Karpas-422 (cell line): Measurements from ENCODE around the gene FAAP100. TPM values are rescaled to one million over a fixed set of nuclear protein-coding genes. Genes with fewer than 3 reads are reported as not detected.

Experiments used
- DNase-seq: peaks from one replicate; pipeline ENCODE4 v3.0.0-alpha.2; 2015
- H2AFZ ChIP-seq: fragments of 200-600 bp; sonication (generic); 2 replicates; pipeline ENCODE4 v1.6.1; 2014; ENCODE audit warnings: antibody characterized with exemption, low read length, mixed read lengths
- H3K27ac ChIP-seq: fragments of 200-600 bp; sonication (generic); 2 replicates; pipeline ENCODE4 v1.5.1; 2014; ENCODE audit warnings: mild to moderate bottlenecking, low read length, moderate library complexity
- H3K27me3 ChIP-seq: fragments of 200-600 bp; sonication (generic); 2 replicates; pipeline ENCODE4 v1.6.1; 2014; ENCODE audit warnings: low read length, mixed read lengths
- H3K36me3 ChIP-seq: fragments of 200-600 bp; sonication (generic); 2 replicates; pipeline ENCODE4 v1.6.1; 2014; ENCODE audit warnings: low read length, mixed read lengths; ENCODE audit not compliant: insufficient read depth
- H3K4me1 ChIP-seq: fragments of 200-600 bp; sonication (generic); 2 replicates; pipeline ENCODE4 v1.6.1; 2014; ENCODE audit warnings: mild to moderate bottlenecking, low read length, mixed read lengths
- H3K4me2 ChIP-seq: fragments of 200-600 bp; sonication (generic); 2 replicates; pipeline ENCODE4 v1.6.1; 2014; ENCODE audit warnings: low read length, low read depth, mild to moderate bottlenecking; ENCODE audit not compliant: poor library complexity, severe bottlenecking
- H3K4me3 ChIP-seq: fragments of 200-600 bp; sonication (generic); 2 replicates; pipeline ENCODE4 v1.5.1; 2014; ENCODE audit warnings: mild to moderate bottlenecking, antibody characterized with exemption, low read length, mixed read lengths
- H3K79me2 ChIP-seq: fragments of 200-600 bp; sonication (generic); 2 replicates; pipeline ENCODE4 v1.6.1; 2014; ENCODE audit warnings: mild to moderate bottlenecking, low read length, mixed read lengths
- H3K9ac ChIP-seq: fragments of 200-600 bp; sonication (generic); 2 replicates; pipeline ENCODE4 v1.6.0; 2014; ENCODE audit warnings: low read length
- H3K9me2 ChIP-seq: fragments of 200-600 bp; sonication (generic), shearing (Covaris generic); replicated peaks from 2 replicates; pipeline ENCODE4 v1.6.0; 2014; ENCODE audit warnings: mild to moderate bottlenecking, low read length, moderate library complexity; ENCODE audit not compliant: insufficient read depth
- H3K9me3 ChIP-seq: fragments of 300-700, 200-600 bp; sonication (generic); 2 replicates; pipeline ENCODE4 v1.6.1; 2014; ENCODE audit warnings: low read length, mixed read lengths
- H4K20me1 ChIP-seq: fragments of 200-600 bp; sonication (generic); 2 replicates; pipeline ENCODE4 v1.6.1; 2014; ENCODE audit warnings: mild to moderate bottlenecking, antibody characterized with exemption, low read length, low read depth; ENCODE audit not compliant: insufficient read depth
- total RNA-seq: library from RNA; depleted of rRNA; stranded (reverse); fragments of >200 nt; shearing (Covaris generic); gene quantifications from 2 replicates; pipeline ENCODE4 v1.2.3, GENCODE V29; 2014; ENCODE audit warnings: low replicate concordance

The FAAP100 gene
- total RNA-seq, 1 experiment from 2014 or later = 14.8 TPM

DNA sequence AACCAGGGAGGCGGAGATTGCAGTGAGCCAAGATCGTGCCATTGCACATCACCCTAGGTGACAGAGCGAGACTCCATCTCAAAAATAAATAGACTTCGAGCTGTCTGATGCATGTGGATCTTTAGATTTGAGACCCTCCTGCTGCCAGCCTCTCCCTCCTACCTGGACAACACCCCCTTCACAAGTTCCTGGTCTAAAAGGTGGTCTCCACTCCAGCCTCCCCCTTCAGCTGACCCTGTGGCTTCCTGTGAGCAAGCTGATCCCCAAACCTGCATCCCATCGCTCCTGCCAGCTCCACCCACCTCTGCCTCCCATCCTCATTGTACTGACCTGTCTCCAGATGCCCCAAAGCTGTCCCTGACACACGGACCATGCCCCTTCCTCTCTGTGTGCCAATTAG lies 27.1 kb upstream of the FAAP100 start:
- Histone ChIP-seq H3K79me2 (0 out of 2 replicates have a peak, but pooled peaks cover 3% of the 10 kb centered on the region), H3K36me3 (peaks cover 11% of the 10 kb centered on the region; the same call in 1 of the 2 replicates), H3K27ac (no peak overlapping the region), H3K9me2 (no peaks in the 10 kb centered on the region), H4K20me1 (0 out of 2 replicates have a peak, but pooled peaks cover 9% of the 10 kb centered on the region), H3K27me3 (no peaks in the 10 kb centered on the region), H3K9me3 (no peaks in the 10 kb centered on the region), H3K4me2 (no peak overlapping the region), H3K9ac (no peak overlapping the region), H2AFZ (no peak overlapping the region), H3K4me1 (no peaks in the 10 kb centered on the region), H3K4me3 (no peak overlapping the region)
- DNase-seq = no peak

DNA sequence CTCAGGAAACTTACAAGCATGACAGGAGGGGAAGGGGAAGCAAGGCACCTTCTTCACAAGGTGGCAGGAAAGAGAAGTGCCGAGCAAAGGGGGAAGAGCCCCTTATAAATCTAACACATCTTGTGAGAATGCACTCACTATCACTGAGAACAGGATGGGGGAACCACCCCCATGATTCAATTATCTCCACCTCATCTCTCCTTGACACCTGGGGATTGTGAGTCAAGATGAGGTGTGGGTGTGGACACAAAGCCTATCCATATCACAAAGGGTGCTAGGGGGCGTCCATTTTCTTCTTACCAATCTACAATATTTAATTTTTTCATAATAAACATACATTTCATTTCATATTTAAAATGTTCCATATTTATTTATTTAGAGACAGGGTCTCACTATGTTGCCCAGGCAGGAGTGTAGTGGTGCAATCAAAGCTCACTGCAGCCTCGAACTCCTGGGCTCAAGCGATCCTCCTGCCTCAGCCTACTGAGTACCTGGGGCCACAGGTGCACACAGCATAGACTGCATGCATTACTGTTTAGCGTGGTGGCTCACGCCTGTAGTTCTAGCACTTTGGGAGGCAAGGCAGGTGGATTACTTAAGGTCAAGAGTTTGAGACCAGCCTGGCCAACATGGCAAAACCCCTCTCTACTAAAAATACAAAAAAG lies 26.5 kb upstream of the FAAP100 start:
- H3K36me3 ChIP-seq = peaks cover 8% of the 10 kb centered on the region; the same call in 1 of the 2 replicates

DNA sequence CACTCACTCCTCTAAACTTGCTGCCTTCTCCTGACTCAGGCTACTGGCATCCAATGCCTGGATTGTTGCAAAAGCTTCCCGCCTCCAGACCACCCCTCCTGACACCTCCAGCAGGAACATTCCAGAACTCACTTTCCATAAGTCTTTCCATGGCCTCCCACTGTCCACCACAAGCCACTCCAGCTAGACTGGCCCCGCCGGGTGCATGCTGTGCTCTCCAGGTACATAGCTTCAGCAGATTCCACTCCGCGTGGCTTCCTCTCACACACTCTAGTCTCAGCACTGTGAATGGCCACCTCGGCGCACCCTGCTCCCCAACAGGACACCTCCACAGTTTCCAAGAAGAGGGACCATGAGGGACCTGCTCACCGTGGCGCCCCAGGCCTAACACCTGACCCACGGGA lies 25.9 kb upstream of the FAAP100 start:
- H3K79me2 ChIP-seq = 0 out of 2 replicates have a peak, but pooled peaks cover 3% of the 10 kb centered on the region
- peaks cover 8% of the 10 kb centered on the region; the same call in 1 of the 2 replicates for H3K36me3 ChIP-seq
- no peak overlapping the region for H3K9ac ChIP-seq
- no peak for DNase-seq
- no peaks in the 10 kb centered on the region for H3K4me1 ChIP-seq
- H3K27ac ChIP-seq = no peak overlapping the region
- H3K4me3 ChIP-seq = no peak overlapping the region
- no peak overlapping the region for H3K4me2 ChIP-seq
- 0 out of 2 replicates have a peak, but pooled peaks cover 9% of the 10 kb centered on the region for H4K20me1 ChIP-seq
- H2AFZ ChIP-seq = no peak overlapping the region
- no peaks in the 10 kb centered on the region for H3K9me2 ChIP-seq
- H3K9me3 ChIP-seq = no peaks in the 10 kb centered on the region
- H3K27me3 ChIP-seq = no peaks in the 10 kb centered on the region

More for the DNA sequence above, 26.5 kb upstream of the FAAP100 start:
- no peak overlapping the region for H3K27ac ChIP-seq
- H3K9me3 ChIP-seq = no peaks in the 10 kb centered on the region
- no peak overlapping the region for H3K4me2 ChIP-seq
- H4K20me1 ChIP-seq = 0 out of 2 replicates have a peak, but pooled peaks cover 9% of the 10 kb centered on the region
- H3K9ac ChIP-seq = no peak overlapping the region
- H3K4me3 ChIP-seq = no peak overlapping the region
- no peaks in the 10 kb centered on the region for H3K27me3 ChIP-seq
- H3K9me2 ChIP-seq = no peaks in the 10 kb centered on the region
- H3K4me1 ChIP-seq = no peaks in the 10 kb centered on the region
- H3K79me2 ChIP-seq = 0 out of 2 replicates have a peak, but pooled peaks cover 3% of the 10 kb centered on the region
- DNase-seq = no peak
- no peak overlapping the region for H2AFZ ChIP-seq

DNA sequence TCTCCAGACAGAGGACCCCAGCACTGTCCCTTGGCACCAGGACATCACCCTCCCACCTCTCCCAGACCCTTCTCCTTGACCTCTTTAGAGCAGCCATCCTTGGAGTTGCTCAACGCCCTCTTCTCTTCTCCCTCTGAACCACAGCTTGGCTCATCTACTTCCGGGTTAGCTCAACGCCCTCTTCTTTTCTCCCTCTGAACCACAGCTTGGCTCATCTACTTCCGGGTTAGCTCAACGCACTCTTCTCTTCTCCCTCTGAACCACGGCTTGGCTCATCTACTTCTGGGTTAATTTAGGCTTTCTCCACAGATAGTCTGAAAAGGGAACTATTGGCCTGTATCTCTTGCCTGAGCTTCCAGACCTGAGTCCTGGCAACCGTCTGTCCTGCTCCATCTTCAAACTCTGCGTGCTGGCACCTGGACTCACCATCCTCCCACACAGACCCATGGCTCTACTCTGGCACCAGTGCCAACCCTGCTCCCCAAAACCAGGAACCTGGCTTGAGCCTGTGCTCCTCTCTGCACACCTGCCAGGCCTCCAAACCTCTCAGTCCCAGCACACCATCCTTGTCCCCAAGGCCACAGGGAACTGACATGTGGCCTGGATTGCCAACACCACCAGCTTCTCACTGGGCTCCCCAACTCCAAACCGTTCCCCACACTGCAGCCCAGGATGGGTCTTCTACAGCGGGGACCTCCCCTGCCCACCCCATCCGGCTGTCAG lies 25.3 kb upstream of the FAAP100 start:
- Histone ChIP-seq H3K4me1 (no peaks in the 10 kb centered on the region), H3K9me3 (no peaks in the 10 kb centered on the region), H2AFZ (no peak overlapping the region), H3K27ac (no peak overlapping the region), H3K4me2 (no peak overlapping the region), H3K79me2 (no peaks in the 10 kb centered on the region), H3K27me3 (no peaks in the 10 kb centered on the region), H3K9ac (no peak overlapping the region), H3K9me2 (no peaks in the 10 kb centered on the region), H3K36me3 (peaks cover 12% of the 10 kb centered on the region; the same call in 1 of the 2 replicates), H4K20me1 (0 out of 2 replicates have a peak, but pooled peaks cover 9% of the 10 kb centered on the region), H3K4me3 (no peak overlapping the region)
- DNase-seq = no peak

DNA sequence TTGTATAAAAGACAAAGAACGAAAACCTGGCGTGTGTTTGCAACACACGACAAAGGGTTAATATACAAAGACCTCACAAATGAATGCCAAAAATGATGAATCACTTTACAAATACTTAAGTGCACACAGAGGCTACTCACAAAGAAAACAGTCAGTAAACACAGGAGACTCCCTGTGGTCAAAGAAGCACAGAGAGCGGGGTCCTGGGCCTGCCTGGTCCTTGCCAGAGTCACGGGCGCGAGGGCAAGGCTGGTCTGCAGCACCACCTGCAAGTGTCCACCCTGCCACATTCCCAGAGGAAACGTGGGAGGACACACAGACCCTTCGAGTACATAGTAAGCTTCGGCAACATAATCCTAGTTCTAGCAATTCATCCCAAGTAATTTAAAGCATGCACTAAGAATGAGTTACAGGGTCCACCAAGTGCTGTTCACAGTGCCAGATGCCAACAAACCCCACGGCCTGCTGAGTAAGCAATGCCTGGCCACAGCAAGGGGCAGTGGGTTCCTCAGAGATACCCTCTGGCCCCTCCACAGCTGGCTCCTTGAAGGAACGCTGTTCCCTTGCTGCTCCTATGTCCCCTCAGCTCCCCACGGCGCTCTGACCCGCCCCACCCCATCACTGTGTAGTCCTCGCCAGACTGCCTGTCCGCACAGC lies 24.6 kb upstream of the FAAP100 start:
- Histone ChIP-seq H3K27ac (no peak overlapping the region), H3K9me2 (no peaks in the 10 kb centered on the region), H3K4me2 (no peak overlapping the region), H4K20me1 (0 out of 2 replicates have a peak, but pooled peaks cover 9% of the 10 kb centered on the region), H2AFZ (no peak overlapping the region), H3K9ac (no peak overlapping the region), H3K79me2 (no peaks in the 10 kb centered on the region), H3K36me3 (peaks cover 13% of the 10 kb centered on the region; the same call in 1 of the 2 replicates), H3K9me3 (no peaks in the 10 kb centered on the region), H3K27me3 (no peaks in the 10 kb centered on the region), H3K4me1 (no peaks in the 10 kb centered on the region), H3K4me3 (no peak overlapping the region)
- no peak for DNase-seq

DNA sequence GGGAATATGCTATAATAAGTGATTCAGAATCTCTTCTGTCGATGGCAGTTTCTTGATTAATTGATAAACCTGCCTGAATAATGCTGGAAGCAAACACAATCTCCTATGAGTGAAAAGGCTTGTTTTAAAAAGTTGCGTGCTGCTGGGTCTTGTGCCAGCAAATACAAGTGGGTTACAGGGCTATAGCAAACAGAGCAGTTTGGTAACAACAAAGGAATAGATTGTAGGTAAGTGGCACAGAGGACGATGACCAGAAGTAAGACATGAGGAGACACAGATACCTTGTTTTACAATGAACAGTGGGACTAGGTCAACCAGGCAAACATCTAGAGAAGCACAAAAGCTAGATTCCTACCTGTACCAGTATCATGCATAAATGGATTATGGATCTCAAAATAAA lies 23.7 kb upstream of the FAAP100 start:
- no peaks in the 10 kb centered on the region for H3K9me2 ChIP-seq
- no peak overlapping the region for H3K4me3 ChIP-seq
- H3K79me2 ChIP-seq = no peaks in the 10 kb centered on the region
- no peaks in the 10 kb centered on the region for H3K4me1 ChIP-seq
- no peak overlapping the region for H3K4me2 ChIP-seq
- H3K27ac ChIP-seq = no peak overlapping the region
- H3K36me3 ChIP-seq = peaks cover 13% of the 10 kb centered on the region; the same call in 1 of the 2 replicates
- no peaks in the 10 kb centered on the region for H3K27me3 ChIP-seq
- no peak overlapping the region for H3K9ac ChIP-seq
- H2AFZ ChIP-seq = no peak overlapping the region
- DNase-seq = no peak
- no peaks in the 10 kb centered on the region for H3K9me3 ChIP-seq
- 0 out of 2 replicates have a peak, but pooled peaks cover 9% of the 10 kb centered on the region for H4K20me1 ChIP-seq

DNA sequence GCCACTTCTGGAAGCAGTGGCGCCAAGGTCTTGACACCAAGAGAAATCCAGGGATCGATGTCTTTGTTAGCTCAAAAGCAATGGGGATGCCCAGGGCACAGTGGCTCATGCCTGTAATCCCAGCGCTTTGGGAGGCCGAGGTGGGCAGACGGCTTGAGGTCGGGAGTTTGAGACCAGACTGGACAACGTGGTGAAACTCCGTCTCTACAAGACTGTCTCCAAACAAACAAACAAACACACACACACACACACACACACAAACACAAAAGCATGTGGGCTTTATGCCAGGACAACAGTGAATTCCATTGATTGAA lies 22.4 kb upstream of the FAAP100 start:
- Histone ChIP-seq H4K20me1 (0 out of 2 replicates have a peak, but pooled peaks cover 6% of the 10 kb centered on the region), H3K9ac (no peak overlapping the region), H3K9me2 (no peaks in the 10 kb centered on the region), H2AFZ (no peak overlapping the region), H3K27ac (no peak overlapping the region), H3K4me2 (no peak overlapping the region), H3K27me3 (no peaks in the 10 kb centered on the region), H3K79me2 (no peaks in the 10 kb centered on the region), H3K4me3 (no peak overlapping the region), H3K36me3 (peaks cover 13% of the 10 kb centered on the region; the same call in 1 of the 2 replicates), H3K9me3 (no peaks in the 10 kb centered on the region), H3K4me1 (no peaks in the 10 kb centered on the region)
- DNase-seq = no peak
